SK-N-SH (cell line): Measurements from ENCODE around the gene RNF40. TPM values are rescaled to one million over a fixed set of nuclear protein-coding genes. Genes with fewer than 3 reads are reported as not detected.

Experiments used
- CTCF ChIA-PET: fragments of 300-600, 350-600 bp; formaldehyde crosslinking; extraction: SDS; loops from one replicate; lab custom pipeline; 2021; lab: Yijun Ruan, JAX
- POLR2A ChIA-PET: fragments of 350-600 bp; sonication (Branson Sonifier 250); formaldehyde crosslinking; extraction: SDS; loops from one replicate; lab custom pipeline; 2020; ENCODE audit warnings: antibody characterized with exemption, inconsistent platforms; lab: Yijun Ruan, JAX
- DNase-seq: peaks from one replicate; pipeline ENCODE4 v3.0.0; 2012
- H2AFZ ChIP-seq: fragments of 200-600 bp; sonication (generic); 2 replicates; pipeline ENCODE4 v1.8.1; 2016; ENCODE audit warnings: antibody characterized with exemption, mild to moderate bottlenecking, low read depth
- H3F3A ChIP-seq: fragments of 200-600 bp; sonication (generic); replicated peaks from 2 replicates; pipeline ENCODE3; 2016; ENCODE audit warnings: antibody characterized with exemption, mild to moderate bottlenecking; ENCODE audit not compliant: insufficient read depth
- H3K27ac ChIP-seq, 2 experiments: fragments of 200-500 bp in 1 of 2; fragments of 200-600 bp in 1 of 2; sonication (Bioruptor generic) in 1 of 2; sonication (generic), shearing (Covaris generic) in 1 of 2; 2 replicates each; pipeline versions ENCODE4 v1.5.1 to v1.6.1; 2014 to 2016; ENCODE audit warnings: low read depth in 2 of 2, inconsistent platforms in 1 of 2, low read length in 1 of 2, mild to moderate bottlenecking in 1 of 2, mixed read lengths in 1 of 2
- H3K27me3 ChIP-seq: fragments of 200-600 bp; sonication (generic), shearing (Covaris generic); 2 replicates; pipeline ENCODE4 v1.6.1; 2016; ENCODE audit warnings: mixed run types; ENCODE audit not compliant: insufficient read depth
- H3K36me3 ChIP-seq, 2 experiments: fragments of 200-500 bp in 1 of 2; fragments of 200-600 bp in 1 of 2; sonication (Bioruptor generic) in 1 of 2; sonication (generic) in 1 of 2; replicated peaks in 1 of 2; 2 replicates each; pipeline versions ENCODE3 to v1.5.1; 2014 to 2016; ENCODE audit warnings: low read length in 1 of 2, mild to moderate bottlenecking in 1 of 2; ENCODE audit not compliant: insufficient read depth in 2 of 2, control insufficient read depth in 1 of 2
- H3K4me1 ChIP-seq, 2 experiments: fragments of 200-500 bp in 1 of 2; fragments of 200-600 bp in 1 of 2; sonication (Bioruptor generic) in 1 of 2; sonication (generic), shearing (Covaris generic) in 1 of 2; 2 replicates each; pipeline versions ENCODE4 v1.5.1 to v1.6.1; 2014 to 2016; ENCODE audit warnings: low read depth in 1 of 2, low read length in 1 of 2, mixed run types in 1 of 2; ENCODE audit not compliant: insufficient read depth in 2 of 2, control insufficient read depth in 1 of 2
- H3K4me2 ChIP-seq: fragments of 200-600 bp; sonication (generic), shearing (Covaris generic); 2 replicates; pipeline ENCODE4 v1.6.1; 2017; ENCODE audit warnings: mixed run types
- H3K4me3 ChIP-seq, 2 experiments: fragments of 200-500 bp in 1 of 2; fragments of 200-600 bp in 1 of 2; sonication (Bioruptor generic) in 1 of 2; sonication (generic), shearing (Covaris generic) in 1 of 2; 2 replicates each; pipeline versions ENCODE4 v1.5.1 to v1.8.1; 2014 to 2016; ENCODE audit warnings: low read depth in 2 of 2, inconsistent platforms in 1 of 2, low read length in 1 of 2, mild to moderate bottlenecking in 1 of 2, mixed read lengths in 1 of 2, moderate library complexity in 1 of 2
- H3K79me2 ChIP-seq: fragments of 200-600 bp; sonication (generic); 2 replicates; pipeline ENCODE4 v1.8.1; 2017; ENCODE audit warnings: mild to moderate bottlenecking; ENCODE audit not compliant: insufficient read depth
- H3K9ac ChIP-seq: fragments of 200-600 bp; sonication (generic); 2 replicates; pipeline ENCODE4 v1.6.1; 2017; ENCODE audit warnings: mixed run types
- H3K9me2 ChIP-seq: fragments of 200-600 bp; sonication (generic); 2 replicates; pipeline ENCODE4 v1.6.1; 2017; ENCODE audit warnings: mixed run types
- H3K9me3 ChIP-seq: fragments of 200-600 bp; sonication (generic); 2 replicates; pipeline ENCODE4 v1.6.1; 2017; ENCODE audit warnings: mixed run types, mild to moderate bottlenecking, moderate library complexity
- H4K20me1 ChIP-seq: fragments of 200-600 bp; sonication (generic); 2 replicates; pipeline ENCODE4 v1.6.1; 2017; ENCODE audit warnings: mild to moderate bottlenecking, mixed run types; ENCODE audit not compliant: insufficient read depth
- CHD2 ChIP-seq: fragments of 150-350 bp; IDR thresholded peaks from 2 replicates; pipeline ENCODE4 v1.6.1; 2018; ENCODE audit warnings: low read length; ENCODE audit not compliant: partially characterized antibody
- ELF1 ChIP-seq: IDR thresholded peaks from 2 replicates; pipeline ENCODE4 v1.4.0; 2012
- EP300 ChIP-seq, 2 experiments: IDR thresholded peaks; 2 replicates each; pipeline versions ENCODE4 v1.4.0 to v1.6.1; 2012; ENCODE audit warnings: borderline replicate concordance in 1 of 2, low read depth in 1 of 2, low read length in 1 of 2
- FOXJ3 ChIP-seq: sonication (generic); formaldehyde crosslinking; IDR thresholded peaks from 2 replicates; pipeline ENCODE4 v1.5.1; 2020; ENCODE audit warnings: mild to moderate bottlenecking, missing genetic modification reagents
- GATA2 ChIP-seq: sonication (generic); formaldehyde crosslinking; IDR thresholded peaks from 2 replicates; pipeline ENCODE4 v1.5.0; 2020; ENCODE audit warnings: mild to moderate bottlenecking, missing genetic modification reagents
- JUND ChIP-seq: IDR thresholded peaks from 2 replicates; pipeline ENCODE4 v1.4.0; 2012
- MAX ChIP-seq: IDR thresholded peaks from 2 replicates; pipeline ENCODE4 v1.4.0; 2012; ENCODE audit warnings: low read depth
- NFIC ChIP-seq: IDR thresholded peaks from 2 replicates; pipeline ENCODE4 v1.4.0; 2012; ENCODE audit warnings: borderline replicate concordance
- POLR2AphosphoS5 ChIP-seq: IDR thresholded peaks from 2 replicates; pipeline ENCODE4 v1.6.1; 2012; ENCODE audit warnings: low read depth, low read length
- RCOR1 ChIP-seq: fragments of 150-350 bp; IDR thresholded peaks from 2 replicates; pipeline ENCODE4 v1.6.1; 2017; ENCODE audit warnings: antibody characterized with exemption, low read length
- REST ChIP-seq: IDR thresholded peaks from 2 replicates; pipeline ENCODE4 v1.6.1; 2012; ENCODE audit warnings: mild to moderate bottlenecking, low read depth, low read length, moderate library complexity
- RFX5 ChIP-seq: IDR thresholded peaks from 2 replicates; pipeline ENCODE4 v1.6.1; 2012; ENCODE audit warnings: mild to moderate bottlenecking, improper control_type of control experiment, low read length
- RXRA ChIP-seq: IDR thresholded peaks from 2 replicates; pipeline ENCODE4 v1.4.0; 2012; ENCODE audit warnings: low read depth, mild to moderate bottlenecking, borderline replicate concordance
- SIN3A ChIP-seq: IDR thresholded peaks from 2 replicates; pipeline ENCODE4 v1.6.1; 2012; ENCODE audit warnings: low read depth, mild to moderate bottlenecking, low read length, moderate library complexity, borderline replicate concordance
- SMC3 ChIP-seq: IDR thresholded peaks from 2 replicates; pipeline ENCODE4 v1.6.1; 2012; ENCODE audit warnings: low read depth, low read length, improper control_type of control experiment
- TAF1 ChIP-seq: IDR thresholded peaks from 2 replicates; pipeline ENCODE4 v1.6.1; 2012; ENCODE audit warnings: low read depth, mild to moderate bottlenecking, low read length, moderate library complexity, borderline replicate concordance
- TCF12 ChIP-seq: IDR thresholded peaks from 2 replicates; pipeline ENCODE4 v1.4.0; 2012
- TEAD4 ChIP-seq: IDR thresholded peaks from 2 replicates; pipeline ENCODE4 v1.4.0; 2012; ENCODE audit warnings: mild to moderate bottlenecking, borderline replicate concordance; ENCODE audit not compliant: insufficient read depth
- USF1 ChIP-seq: IDR thresholded peaks from 2 replicates; pipeline ENCODE4 v1.4.0; 2012; ENCODE audit warnings: low read depth, borderline replicate concordance
- YY1 ChIP-seq: IDR thresholded peaks from 2 replicates; pipeline ENCODE4 v1.4.0; 2012; ENCODE audit warnings: low read depth, mild to moderate bottlenecking
- ZBTB33 ChIP-seq: IDR thresholded peaks from 2 replicates; pipeline ENCODE4 v1.4.0; 2012; ENCODE audit warnings: low read depth, borderline replicate concordance
- WGBS: methylation state at CpG from one replicate; pipeline ENCODE4 v1.1.6; 2017; ENCODE audit warnings: low lambda C conversion rate; 5-methylcytosine and 5-hydroxymethylcytosine counted together
- polyA plus RNA-seq, 3 experiments: library from polyadenylated mRNA; depleted of rRNA; stranded (reverse); fragments of >200 nt; gene quantifications; 2 replicates each; pipeline ENCODE4 v1.2.3, GENCODE V29; 2012
- TF ChIP-seq, protein P1 (sequence below): IDR thresholded peaks from 2 replicates; pipeline ENCODE4; 2012

Gene RNF40
- polyA plus RNA-seq, 1 of the 3 experiments (the other 2 are of a cell fraction), result 49.8 TPM

DNA sequence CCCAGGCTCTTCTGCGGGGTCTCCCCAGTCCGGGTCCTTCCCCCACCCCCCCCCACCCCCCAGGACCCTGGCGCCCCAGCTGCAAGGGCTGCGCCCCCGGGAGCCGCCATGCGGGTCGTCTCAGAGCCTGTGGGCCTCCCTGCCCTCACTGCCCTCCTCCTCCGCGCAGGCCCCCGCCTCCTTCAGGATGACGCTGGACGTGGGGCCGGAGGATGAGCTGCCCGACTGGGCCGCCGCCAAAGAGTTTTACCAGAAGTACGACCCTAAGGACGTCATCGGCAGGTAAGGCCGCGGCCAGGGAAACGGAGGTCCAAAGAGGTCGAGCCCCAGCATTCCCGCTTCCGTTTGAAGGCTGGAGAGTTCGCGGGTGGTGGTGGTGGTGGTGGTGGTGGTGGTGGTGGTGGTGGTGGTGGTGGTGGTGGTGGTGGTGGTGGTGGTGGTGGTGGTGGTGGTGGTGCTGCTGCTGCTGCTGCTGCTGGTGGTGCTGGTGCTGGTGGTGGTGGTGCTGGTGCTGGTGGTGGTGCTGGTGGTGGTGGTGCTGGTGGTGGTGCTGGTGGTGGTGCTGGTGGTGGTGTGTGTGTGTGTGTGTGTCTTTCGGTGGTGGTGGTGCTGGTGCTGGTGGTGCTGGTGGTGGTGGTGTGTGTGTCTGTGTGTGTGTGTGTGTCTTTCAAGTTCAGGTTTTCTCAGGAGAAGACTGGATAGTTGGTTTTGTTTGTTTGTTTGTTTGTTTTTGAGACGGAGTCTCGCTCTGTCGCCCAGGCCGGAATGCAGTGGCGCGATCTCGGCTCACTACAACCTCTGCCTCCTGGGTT, 13.3 kb upstream of the RNF40 start (continued):
- TF ChIP-seq REST (no peak), CHD2 (no peak), EP300 (IDR thresholded peaks at IDR 0.05; ENCODE audit: borderline replicate concordance in 1 of 2, low read depth in 1 of 2, low read length in 1 of 2) (no peak), TAF1 (no peak), SMC3 (no peak), ZBTB33 (no peak), RXRA (no peak), YY1 (no peak)

DNA sequence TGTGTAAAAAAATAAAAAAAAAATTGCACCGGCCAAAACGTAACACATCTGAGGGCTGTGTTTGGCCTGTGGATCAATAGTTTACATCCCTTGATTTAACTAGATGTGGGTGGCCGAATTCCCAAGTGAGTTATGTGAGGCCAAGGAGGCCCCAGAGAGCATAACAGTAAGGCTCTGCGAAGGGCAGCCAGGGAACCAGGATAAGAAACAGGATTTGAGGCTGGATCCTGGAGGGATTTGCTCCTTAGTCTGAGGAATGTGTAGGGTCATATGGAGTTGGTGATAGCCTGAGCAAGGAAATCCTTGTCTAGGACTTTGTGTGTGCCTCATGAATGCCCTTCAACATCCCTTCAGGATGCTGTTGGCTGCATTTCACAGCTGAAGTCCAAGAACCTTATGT, 11.9 kb upstream of the RNF40 start:
- H3K9me2 ChIP-seq, result no peaks in the 10 kb centered on the region
- H3K36me3 ChIP-seq, result peaks cover 13 to 28% of the 10 kb centered on the region in 2 experiments
- 97% methylated on average over 4 of the region's 4 CpGs for WGBS
- no peaks in the 10 kb centered on the region for H3K9me3 ChIP-seq
- no peak overlapping the region for H3K4me3 ChIP-seq
- H3F3A ChIP-seq, result peaks cover 9% of the 10 kb centered on the region
- no peak for DNase-seq
- no peak overlapping the region for H3K9ac ChIP-seq
- ChIA-PET CTCF (interaction anchor here (1.0 to 1.4 kb wide), 2 partner anchors 10 to 56 kb away, joined by 3 read pairs; no protein-coding TSS in a partner anchor), POLR2A (interaction anchor here (0.6 kb wide), 1 partner anchor 12 kb away, joined by 3 read pairs; no protein-coding TSS in a partner anchor)
- H3K79me2 ChIP-seq, result peaks cover 21% of the 10 kb centered on the region
- H3K27me3 ChIP-seq, result no peaks in the 10 kb centered on the region
- no peak overlapping the region for H3K4me2 ChIP-seq
- H4K20me1 ChIP-seq, result no peaks in the 10 kb centered on the region
- H3K27ac ChIP-seq, result no peak overlapping the region
- H2AFZ ChIP-seq, result no peak overlapping the region
- peaks cover 5 to 8% of the 10 kb centered on the region in 2 experiments; a peak in 2 of 4 replicates for H3K4me1 ChIP-seq
- TF ChIP-seq EP300 (IDR thresholded peaks at IDR 0.05; ENCODE audit: borderline replicate concordance in 1 of 2, low read depth in 1 of 2, low read length in 1 of 2) (no peak), RCOR1 (no peak), JUND (no peak), TEAD4 (no peak), GATA2 (no peak), SIN3A (no peak), CHD2 (no peak), MAX (no peak), ELF1 (no peak), TAF1 (no peak), FOXJ3 (CRISPR knock-in tag) (no peak), POLR2AphosphoS5 (no peak), NFIC (no peak), USF1 (no peak), RFX5 (no peak), TCF12 (no peak)
- TF ChIP-seq, protein P1, sequence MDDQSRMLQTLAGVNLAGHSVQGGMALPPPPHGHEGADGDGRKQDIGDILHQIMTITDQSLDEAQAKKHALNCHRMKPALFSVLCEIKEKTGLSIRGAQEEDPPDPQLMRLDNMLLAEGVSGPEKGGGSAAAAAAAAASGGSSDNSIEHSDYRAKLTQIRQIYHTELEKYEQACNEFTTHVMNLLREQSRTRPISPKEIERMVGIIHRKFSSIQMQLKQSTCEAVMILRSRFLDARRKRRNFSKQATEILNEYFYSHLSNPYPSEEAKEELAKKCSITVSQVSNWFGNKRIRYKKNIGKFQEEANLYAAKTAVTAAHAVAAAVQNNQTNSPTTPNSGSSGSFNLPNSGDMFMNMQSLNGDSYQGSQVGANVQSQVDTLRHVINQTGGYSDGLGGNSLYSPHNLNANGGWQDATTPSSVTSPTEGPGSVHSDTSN, result no peak
